Subcutaneous abdominal adipose tissue (tissue), 5 donors: ENCODE measurements around the gene KRTAP16-1.

Experiments
- H3K27ac ChIP-seq: one replicate; pipeline ENCODE4 v1.7.0; 2013; ENCODE audit warnings: low read depth, mild to moderate bottlenecking, inconsistent platforms, low read length, moderate library complexity
- H3K27me3 ChIP-seq, 5 donors: one replicate each; pipeline ENCODE4 v1.7.0; 2013; ENCODE audit warnings: low read length in 5 of 5, inconsistent platforms in 1 of 5; ENCODE audit not compliant: control insufficient read depth in 5 of 5, insufficient read depth in 4 of 5
- H3K36me3 ChIP-seq, 5 donors: one replicate each; pipeline ENCODE4 v1.7.0; 2013; ENCODE audit warnings: low read length in 5 of 5; ENCODE audit not compliant: control insufficient read depth in 5 of 5, insufficient read depth in 5 of 5
- H3K4me1 ChIP-seq, 5 donors: one replicate each; pipeline ENCODE4 v1.7.0; 2013; ENCODE audit warnings: low read length in 5 of 5, mild to moderate bottlenecking in 3 of 5, moderate library complexity in 1 of 5; ENCODE audit not compliant: control insufficient read depth in 5 of 5, insufficient read depth in 5 of 5
- H3K4me3 ChIP-seq, 5 donors: one replicate each; pipeline ENCODE4 v1.7.0; 2013; ENCODE audit warnings: low read length in 5 of 5, low read depth in 1 of 5
- H3K9ac ChIP-seq, 5 donors: one replicate each; pipeline ENCODE4 v1.7.0; 2013; ENCODE audit warnings: low read length in 5 of 5, mild to moderate bottlenecking in 4 of 5, moderate library complexity in 3 of 5
- H3K9me3 ChIP-seq, 5 donors: one replicate each; pipeline ENCODE4 v1.7.0; 2013; ENCODE audit warnings: low read length in 5 of 5; ENCODE audit not compliant: control insufficient read depth in 5 of 5
- donor health status: healthy.
- donor health status: healthy.
- donor health status: healthy.
- donor health status: healthy.
- donor health status: healthy.

The KRTAP16-1 gene

DNA sequence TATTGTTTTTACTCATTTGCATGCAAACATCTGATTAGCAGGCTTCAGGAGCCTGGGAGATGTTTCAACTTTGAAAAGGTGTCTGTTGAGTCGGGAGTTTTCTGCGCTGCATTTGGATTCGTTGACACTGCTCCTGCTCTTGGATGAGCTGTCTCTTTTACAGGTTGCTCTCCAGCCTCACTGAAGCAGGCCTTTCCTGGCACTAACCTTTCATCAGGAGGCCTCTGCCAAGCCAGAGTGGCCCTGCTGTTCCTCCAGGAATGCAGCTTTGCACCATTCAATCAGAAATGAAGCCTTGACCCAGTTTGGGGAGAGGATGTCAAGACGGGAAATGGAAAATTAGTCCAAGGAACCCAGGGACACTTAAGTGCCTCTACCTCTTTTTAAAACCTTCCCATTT lies 6.1 kb downstream of the KRTAP16-1 start:
- Histone ChIP-seq H3K9ac (no peak overlapping the region), H3K27ac (no peak overlapping the region), H3K4me1 (peaks cover 0 to 5% (median under 1%) of the 10 kb centered on the region in 5 donors)

DNA sequence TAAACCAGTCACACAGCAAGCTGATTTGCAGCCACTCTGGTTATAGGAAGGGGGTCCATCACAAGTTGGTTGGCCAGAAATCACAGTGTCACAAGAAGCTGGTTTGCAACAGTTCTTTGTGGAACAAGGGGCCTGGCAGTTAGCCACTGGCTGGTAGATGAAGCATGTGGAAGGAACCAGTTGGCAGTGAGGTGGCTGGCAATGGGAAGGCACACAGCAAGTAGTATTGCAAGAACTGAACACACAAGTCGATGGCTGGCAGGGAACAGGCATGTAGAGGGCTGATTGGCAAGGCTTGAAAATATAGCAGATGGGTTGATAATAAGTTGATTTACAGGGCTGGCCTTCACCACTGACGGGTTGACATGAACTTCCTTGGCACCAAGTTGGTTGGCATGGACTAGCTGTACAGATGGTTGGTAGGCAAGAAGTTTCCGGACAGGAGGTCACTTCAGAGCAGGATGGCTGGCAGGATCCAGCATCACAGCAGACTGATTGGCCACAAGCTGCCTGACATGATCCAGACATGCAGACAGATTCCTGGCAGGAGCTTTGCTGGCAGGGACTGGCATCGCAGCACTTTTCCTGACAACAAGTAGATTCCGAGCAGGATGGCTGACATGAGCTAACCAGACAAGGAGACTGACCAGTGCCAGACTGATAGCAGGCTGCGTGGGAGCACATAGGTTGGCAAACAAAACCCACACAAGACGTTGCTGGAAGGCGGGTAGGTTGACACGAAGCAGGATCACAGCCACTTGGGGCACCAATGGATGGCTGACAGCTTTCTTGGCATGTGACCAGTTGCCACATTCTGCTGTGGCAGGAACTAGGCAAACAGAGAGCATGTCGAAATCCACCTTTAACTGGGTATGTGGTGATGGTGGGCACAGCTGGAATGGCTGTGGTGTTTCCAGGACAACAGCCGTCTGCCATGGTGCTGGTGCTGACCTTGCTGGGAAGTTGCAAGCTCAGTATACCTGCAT lies 6.9 kb downstream of the KRTAP16-1 start, which contains the start of gene KRTAP29-1:
Gene KRTAP29-1, minus strand, starts transcription at position 936 of the 986 bp plus-strand sequence. Its CDS starts 0 bp downstream, at position 936.
- peaks cover 0 to 7% (median 3%) of the 10 kb centered on the region in 5 donors for H3K9me3 ChIP-seq
- H3K9ac ChIP-seq, result no peak within 1 kb of the TSS
- no peaks in the 10 kb centered on the region for H3K4me1 ChIP-seq
- peaks cover 0 to 5% (median 5%) of the 10 kb centered on the region in 5 donors for H3K27me3 ChIP-seq
- no peak within 1 kb of the TSS for H3K4me3 ChIP-seq
- H3K36me3 ChIP-seq, result no peaks in the 10 kb centered on the region
- H3K27ac ChIP-seq, result no peak within 1 kb of the TSS

More for the DNA sequence above, 6.1 kb downstream of the KRTAP16-1 start:
- H3K4me3 ChIP-seq, result no peak overlapping the region
- H3K36me3 ChIP-seq, result no peaks in the 10 kb centered on the region
- H3K9me3 ChIP-seq, result peaks cover 0 to 7% (median 3%) of the 10 kb centered on the region in 5 donors
- H3K27me3 ChIP-seq, result peaks cover 3 to 10% (median 8%) of the 10 kb centered on the region in 5 donors

DNA sequence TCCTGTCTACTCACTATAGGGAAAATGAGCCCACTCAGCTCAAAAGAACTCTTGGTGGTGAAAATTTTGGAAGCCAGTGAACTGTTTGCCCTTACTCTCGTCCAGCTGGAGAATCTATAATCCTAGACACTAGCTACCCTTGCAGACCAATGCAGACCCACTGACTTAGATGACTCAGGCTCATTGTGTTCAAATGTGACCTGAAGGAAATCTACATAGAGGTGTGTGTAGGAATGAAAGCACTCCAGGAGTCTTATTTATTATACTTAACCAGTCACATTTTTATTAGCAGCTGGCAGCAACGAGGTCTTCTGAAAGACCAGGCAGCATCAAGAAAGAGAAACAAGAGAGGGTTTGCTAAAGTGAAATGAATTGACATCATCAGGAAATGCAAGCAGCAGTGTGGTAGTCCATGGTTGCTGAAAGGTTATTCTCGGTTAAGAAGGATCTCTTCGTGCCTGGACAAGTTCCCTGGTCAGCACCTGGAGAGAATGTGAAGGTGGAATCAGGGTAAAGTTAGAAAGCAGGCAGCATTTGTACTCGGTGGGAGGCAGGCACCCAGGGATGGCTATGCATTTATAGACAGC lies 7.8 kb downstream of the KRTAP16-1 start:
- Histone ChIP-seq H3K27me3 (peaks cover 0 to 5% (median 2%) of the 10 kb centered on the region in 5 donors), H3K36me3 (no peaks in the 10 kb centered on the region), H3K4me1 (no peaks in the 10 kb centered on the region), H3K9me3 (peaks cover 0 to 7% (median 3%) of the 10 kb centered on the region in 5 donors), H3K4me3 (no peak overlapping the region), H3K27ac (no peak overlapping the region), H3K9ac (no peak overlapping the region)

DNA sequence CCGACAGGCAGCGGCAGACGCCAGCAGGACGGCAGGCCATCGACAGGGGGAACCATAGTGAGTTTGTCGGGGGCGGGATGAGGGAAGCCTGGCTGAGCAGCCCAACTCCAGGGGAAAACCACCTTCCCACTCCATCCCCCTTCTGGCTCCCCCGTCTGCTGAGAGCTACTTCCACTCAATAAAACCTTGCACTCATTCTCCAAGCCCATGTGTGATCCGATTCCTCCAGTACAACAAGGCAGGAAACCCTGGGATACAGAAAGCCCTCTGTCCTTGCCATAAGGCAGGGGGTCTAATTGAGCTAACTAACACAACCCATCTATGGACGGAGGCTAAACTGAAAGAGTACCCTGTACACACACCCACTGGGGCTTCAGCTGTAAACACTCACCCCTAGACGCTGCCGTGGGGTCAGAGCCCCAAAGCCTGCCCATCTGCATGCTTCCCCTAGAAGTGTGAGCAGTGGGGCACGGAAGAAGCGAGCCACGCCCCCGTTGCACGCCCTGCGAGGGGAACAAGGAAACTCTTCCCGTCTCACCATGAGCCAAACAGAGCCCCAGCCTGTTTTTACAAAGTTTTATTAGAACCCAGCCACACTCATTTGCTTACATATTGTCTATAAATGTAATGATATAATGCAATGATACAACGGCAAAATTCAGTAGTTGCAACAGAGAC lies 10.5 kb downstream of the KRTAP16-1 start:
- no peak overlapping the region for H3K4me3 ChIP-seq
- H3K4me1 ChIP-seq, result no peaks in the 10 kb centered on the region
- H3K9ac ChIP-seq, result no peak overlapping the region
- H3K36me3 ChIP-seq, result no peaks in the 10 kb centered on the region
- no peak overlapping the region for H3K27ac ChIP-seq
- H3K27me3 ChIP-seq, result peaks cover 0 to 5% (median 0%) of the 10 kb centered on the region in 5 donors
- H3K9me3 ChIP-seq, result peaks cover 0 to 7% (median 3%) of the 10 kb centered on the region in 5 donors

DNA sequence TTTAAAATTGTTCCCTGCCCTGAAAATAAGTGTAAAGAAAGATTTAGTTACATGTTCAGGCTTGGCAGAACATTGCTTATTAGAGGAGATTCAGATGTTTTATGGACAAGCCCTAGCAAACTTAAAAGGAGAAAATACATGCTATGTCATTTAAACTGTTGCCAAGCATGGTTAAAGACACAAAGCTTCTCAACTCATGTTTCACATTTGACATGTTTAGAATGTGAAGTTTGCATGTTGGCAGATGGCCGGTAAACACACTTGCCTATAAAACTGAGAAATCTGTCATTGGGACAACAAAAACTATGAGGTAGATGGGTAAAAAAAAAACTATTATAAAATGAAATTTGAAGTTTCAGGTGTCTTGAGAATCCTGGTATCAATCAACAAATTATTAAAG lies 12.3 kb downstream of the KRTAP16-1 start:
- Histone ChIP-seq H3K27ac (no peak overlapping the region), H3K4me1 (no peaks in the 10 kb centered on the region), H3K27me3 (peaks cover 0 to 5% (median 0%) of the 10 kb centered on the region in 5 donors), H3K9me3 (peaks cover 0 to 2% (median 0%) of the 10 kb centered on the region in 5 donors), H3K36me3 (no peaks in the 10 kb centered on the region), H3K4me3 (no peak overlapping the region), H3K9ac (no peak overlapping the region)

DNA sequence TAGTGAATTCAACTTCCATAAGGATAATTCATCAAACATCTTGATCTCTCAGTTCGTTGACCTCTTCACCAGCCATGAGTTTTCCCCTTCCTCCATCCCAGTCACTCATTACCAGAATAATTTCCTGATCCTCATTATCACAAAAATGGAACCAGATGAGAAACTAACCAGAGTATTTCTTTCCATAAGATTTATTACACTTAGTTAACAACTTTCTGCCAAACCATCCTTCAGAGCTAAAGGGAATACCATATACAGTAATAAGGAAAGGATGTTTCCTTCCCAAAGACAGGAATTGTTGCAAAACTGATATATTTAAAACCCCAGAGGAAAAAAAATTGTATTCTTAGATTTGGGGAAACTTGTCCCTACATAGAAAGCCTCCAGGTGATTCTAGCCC lies 15.1 kb downstream of the KRTAP16-1 start:
- no peaks in the 10 kb centered on the region for H3K4me1 ChIP-seq
- no peaks in the 10 kb centered on the region for H3K36me3 ChIP-seq
- H3K27ac ChIP-seq, result no peak overlapping the region
- H3K9me3 ChIP-seq, result no peaks in the 10 kb centered on the region
- peaks cover 0 to 5% (median 3%) of the 10 kb centered on the region in 5 donors for H3K27me3 ChIP-seq
- H3K9ac ChIP-seq, result no peak overlapping the region
- H3K4me3 ChIP-seq, result no peak overlapping the region

DNA sequence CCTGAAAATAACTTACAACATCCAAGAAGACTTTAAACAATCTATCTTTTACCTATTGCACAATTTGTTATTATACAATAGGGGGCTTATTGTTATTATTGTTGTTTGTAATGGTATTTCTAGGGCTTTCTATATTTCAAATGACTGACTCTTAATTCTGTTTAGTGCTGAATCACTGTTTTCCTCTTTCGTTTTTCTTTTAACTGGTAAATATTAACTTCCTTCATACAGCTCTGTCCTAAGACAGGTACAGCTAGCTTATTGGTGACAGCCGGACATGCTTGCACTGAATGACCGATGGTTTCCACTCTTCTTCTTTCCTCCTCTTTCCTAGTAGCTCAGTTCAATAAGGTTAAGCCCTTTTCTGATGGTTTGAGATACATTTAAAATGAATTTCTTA lies 22.1 kb downstream of the KRTAP16-1 start:
- Histone ChIP-seq H3K4me3 (no peak overlapping the region), H3K9ac (no peak overlapping the region), H3K27me3 (peaks cover 0 to 4% (median 0%) of the 10 kb centered on the region in 5 donors), H3K27ac (no peak overlapping the region), H3K4me1 (no peaks in the 10 kb centered on the region), H3K36me3 (no peaks in the 10 kb centered on the region), H3K9me3 (no peaks in the 10 kb centered on the region)

DNA sequence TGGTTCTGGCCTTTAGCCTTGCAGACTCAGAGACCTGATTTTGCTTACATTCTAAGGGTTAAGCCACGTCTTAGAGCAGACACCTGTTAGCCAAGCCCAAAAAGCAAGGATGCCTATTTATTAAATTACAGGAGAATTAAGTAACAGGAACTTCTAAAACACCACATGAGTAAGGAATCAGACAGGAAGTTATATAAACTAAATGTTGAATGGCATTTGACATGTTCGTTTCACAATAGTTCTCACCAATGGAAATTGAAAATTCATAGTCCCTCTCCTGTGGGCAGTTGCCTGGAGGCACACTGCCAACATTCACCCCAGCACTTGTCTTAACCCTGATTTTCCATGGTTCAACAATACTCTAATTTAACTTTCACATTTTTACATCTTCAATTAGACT lies 24.6 kb downstream of the KRTAP16-1 start:
- Histone ChIP-seq H3K9ac (no peak overlapping the region), H3K36me3 (no peaks in the 10 kb centered on the region), H3K4me3 (no peak overlapping the region), H3K27me3 (peaks cover 0 to 4% (median 2%) of the 10 kb centered on the region in 5 donors), H3K9me3 (peaks cover 0 to 6% (median 0%) of the 10 kb centered on the region in 5 donors), H3K27ac (no peak overlapping the region), H3K4me1 (no peaks in the 10 kb centered on the region)

DNA sequence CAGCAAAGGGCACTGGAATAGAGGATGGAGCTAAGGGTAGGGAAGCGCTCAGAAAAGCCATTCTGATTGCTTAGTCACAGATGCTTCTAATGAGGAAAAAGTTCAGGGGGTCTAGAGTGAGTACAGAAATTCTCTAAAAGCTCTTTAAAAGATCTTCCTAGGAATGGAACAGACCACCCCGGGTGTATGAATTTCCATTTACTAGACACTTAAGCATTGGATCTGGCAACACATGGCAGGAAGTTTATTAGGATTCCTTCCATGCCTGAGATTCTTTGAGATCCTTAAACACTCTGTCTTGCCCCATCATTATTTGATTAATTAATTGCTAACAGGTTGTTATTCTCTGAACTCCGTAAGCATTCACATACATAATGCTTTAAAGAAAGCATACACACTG lies 25.1 kb downstream of the KRTAP16-1 start:
- Histone ChIP-seq H3K4me1 (no peaks in the 10 kb centered on the region), H3K36me3 (no peaks in the 10 kb centered on the region), H3K4me3 (no peak overlapping the region), H3K27me3 (peaks cover 0 to 4% (median 1%) of the 10 kb centered on the region in 5 donors), H3K27ac (no peak overlapping the region), H3K9ac (no peak overlapping the region), H3K9me3 (peaks cover 0 to 6% (median 0%) of the 10 kb centered on the region in 5 donors)
